Left ventricle myocardium superior (tissue), 1 donor: ENCODE results near the gene CCNY. TPM values are rescaled to one million over a fixed set of nuclear protein-coding genes. Genes with fewer than 3 reads are reported as not detected.

Source experiments
- ATAC-seq: fragments of 200-7000 bp; cut with Tn5 transposase; one replicate; pipeline ENCODE4 v1.9.1; 2020; ENCODE audit warnings: mild to moderate bottlenecking, moderate library complexity
- DNase-seq: peaks from one replicate; pipeline ENCODE4 v3.0.0-alpha.2; 2020
- intact Hi-C: fragments of 100-400 bp; cut with micrococcal nuclease; formaldehyde crosslinking; loops from one replicate; pipeline ENCODE4 v1.11.0; 2022
- total RNA-seq: library from RNA; stranded (reverse); fragmentation: NEBNext Ultra II Directional; extraction: Animal tissue kit (Norgen Biotek cat#: 25700); gene quantifications from one replicate; pipeline ENCODE4 v1.2.1, GENCODE V29; 2021
- donor health status: DM: no; HTN: yes; CAD: no; lungs with severe emphysema.

Gene CCNY
- total RNA-seq, 1 donor from 2014 or later: 94.4 TPM

DNA sequence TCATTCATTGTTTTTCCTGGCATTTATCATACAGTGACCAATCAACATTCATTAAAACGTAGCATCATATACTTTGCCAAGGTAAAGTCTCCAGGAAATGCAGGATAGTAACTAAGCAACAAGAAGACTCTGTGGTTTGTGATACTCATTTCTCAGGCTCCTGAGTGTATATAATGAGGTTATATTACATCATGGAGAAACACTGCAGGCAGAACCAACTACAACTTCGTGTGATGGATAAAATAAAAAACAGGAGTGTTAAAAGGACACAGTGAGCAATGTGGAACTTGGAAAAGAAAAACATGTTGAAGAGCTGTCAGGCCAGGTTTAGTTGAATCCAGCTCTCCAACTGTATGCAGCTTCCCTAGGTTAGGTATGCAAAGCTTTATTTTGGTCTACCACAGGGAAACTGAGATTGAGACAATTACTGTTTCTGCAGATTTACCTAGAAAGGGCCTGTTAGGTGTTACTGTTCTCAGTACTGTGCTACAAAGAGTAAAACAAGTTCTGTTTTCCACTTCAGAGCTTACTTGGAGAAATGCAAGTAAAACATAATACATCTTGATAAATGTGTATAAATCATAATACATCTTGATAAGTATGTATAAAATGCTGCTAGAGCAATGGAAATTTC, 7.8 kb upstream of the CCNY start:
- no peak for ATAC-seq
- intact Hi-C loops: no loop called here

GRCh38 chr10:35329520-35329919, 6.8 kb upstream of the CCNY start:
- intact Hi-C loops: no loop called here
- DNase-seq (no peak), ATAC-seq (peak; percentile 38)

More for the DNA sequence above, 7.8 kb upstream of the CCNY start:
- no peak for DNase-seq

DNA sequence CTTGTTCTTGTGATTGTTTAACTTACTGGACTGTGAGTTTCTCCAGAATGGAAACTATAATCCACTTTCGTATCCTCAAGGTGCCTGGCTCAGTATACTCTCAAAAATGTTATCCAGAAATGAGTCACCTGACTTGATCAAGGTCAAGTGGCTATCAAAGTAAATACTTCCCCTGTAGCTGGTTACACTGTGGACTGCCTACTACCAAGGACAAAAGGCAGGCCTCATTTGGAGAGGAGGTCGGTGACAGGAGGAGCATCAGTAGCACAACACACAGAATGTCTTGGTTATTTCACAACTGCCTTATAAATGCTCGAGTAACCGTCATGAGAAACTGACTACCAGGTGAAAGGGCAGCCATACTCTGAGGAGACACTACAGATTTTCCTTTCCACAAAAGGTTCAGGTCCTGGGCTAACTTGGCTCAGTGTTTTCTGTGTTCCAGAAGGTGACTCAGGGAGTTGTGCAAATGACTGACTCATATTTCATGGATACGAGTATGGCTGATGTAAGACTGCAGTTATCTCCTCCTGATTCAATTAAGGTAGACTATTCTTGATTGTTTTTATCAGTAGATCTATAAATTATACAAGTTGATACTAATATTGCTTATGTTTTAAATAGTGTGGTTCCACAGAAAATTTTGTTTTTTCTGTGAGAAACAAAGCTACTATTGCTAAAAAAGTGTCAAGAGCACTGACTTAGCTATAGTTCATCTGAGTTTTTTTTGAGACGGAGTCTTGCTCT, 4.2 kb upstream of the CCNY start:
- DNase-seq: no peak
- intact Hi-C loops: no loop called here

GRCh38 chr10:35334297-35334696, 2.0 kb upstream of the CCNY start:
- intact Hi-C loops: no loop called here
- ATAC-seq (no peak), DNase-seq (no peak)

More for the DNA sequence above, 4.2 kb upstream of the CCNY start:
- peak; percentile 14 for ATAC-seq

- DNase-seq (no peak), ATAC-seq (peak; percentile 4)
- intact Hi-C loops: loop anchor here (5.0 kb wide), 1 partner anchor 227 kb away; no protein-coding TSS in a partner anchor
These were observed 901 bp upstream of the CCNY start for GRCh38 chr10:35335133-35336083.

DNA sequence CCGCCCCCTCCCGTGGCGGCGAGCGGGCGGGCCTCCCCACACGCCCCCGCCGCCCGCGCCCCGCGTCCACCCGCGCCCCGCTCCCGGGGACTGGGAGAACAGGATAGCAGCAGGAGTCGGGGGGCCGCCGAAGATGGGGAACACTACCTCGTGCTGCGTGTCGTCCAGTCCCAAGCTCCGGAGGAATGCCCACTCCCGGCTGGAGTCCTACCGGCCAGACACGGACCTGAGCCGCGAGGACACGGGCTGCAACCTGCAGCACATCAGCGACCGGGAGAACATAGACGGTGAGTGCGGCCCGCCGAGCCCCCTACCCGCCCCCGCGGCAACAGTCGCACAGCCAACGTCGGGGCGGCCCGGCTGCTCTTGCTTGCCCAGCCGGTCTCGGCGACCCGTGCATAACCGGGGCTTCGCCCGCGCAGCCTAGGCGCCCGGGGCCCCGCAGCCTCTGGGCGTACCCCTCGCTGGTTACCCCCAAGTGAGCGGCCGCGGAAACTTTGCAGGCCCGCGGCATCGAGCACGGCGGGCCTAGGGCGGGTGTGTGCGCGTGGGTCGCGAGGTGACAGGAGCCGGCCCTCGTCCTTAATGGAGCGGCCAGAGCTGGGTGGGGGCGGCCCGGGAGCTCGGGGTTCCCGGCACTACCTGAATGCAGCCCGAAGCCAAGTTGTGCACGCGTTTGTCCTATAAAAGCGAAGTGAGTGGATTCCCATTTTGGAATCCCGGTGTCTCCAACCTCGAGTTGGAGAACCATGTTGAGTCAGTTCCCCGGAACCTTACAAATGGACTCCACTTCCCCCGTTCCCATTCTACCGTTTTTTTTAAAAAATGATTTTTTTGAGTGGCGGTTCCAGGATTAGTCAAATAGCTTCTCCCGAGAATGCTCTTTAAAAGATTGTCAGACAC, 863 bp downstream of the CCNY start:
- DNase-seq (peak; percentile 59), ATAC-seq (peak; percentile 16)

GRCh38 chr10:35339942-35340341, 3.6 kb downstream of the CCNY start:
- DNase-seq (no peak), ATAC-seq (no peak)
- intact Hi-C loops: loop anchor here (5.0 kb wide), 1 partner anchor 222 kb away; no protein-coding TSS in a partner anchor

More for the DNA sequence above, 863 bp downstream of the CCNY start:
- intact Hi-C loops: loop anchor here (5.0 kb wide), 1 partner anchor 225 kb away; no protein-coding TSS in a partner anchor

GRCh38 chr10:35340975-35341374, 4.7 kb downstream of the CCNY start:
- ATAC-seq: peak; percentile 5
- intact Hi-C loops: no loop called here
- no peak for DNase-seq

- ATAC-seq (no peak), DNase-seq (no peak)
- intact Hi-C loops: no loop called here
These were observed 5.2 kb downstream of the CCNY start for GRCh38 chr10:35341521-35341920.

DNA sequence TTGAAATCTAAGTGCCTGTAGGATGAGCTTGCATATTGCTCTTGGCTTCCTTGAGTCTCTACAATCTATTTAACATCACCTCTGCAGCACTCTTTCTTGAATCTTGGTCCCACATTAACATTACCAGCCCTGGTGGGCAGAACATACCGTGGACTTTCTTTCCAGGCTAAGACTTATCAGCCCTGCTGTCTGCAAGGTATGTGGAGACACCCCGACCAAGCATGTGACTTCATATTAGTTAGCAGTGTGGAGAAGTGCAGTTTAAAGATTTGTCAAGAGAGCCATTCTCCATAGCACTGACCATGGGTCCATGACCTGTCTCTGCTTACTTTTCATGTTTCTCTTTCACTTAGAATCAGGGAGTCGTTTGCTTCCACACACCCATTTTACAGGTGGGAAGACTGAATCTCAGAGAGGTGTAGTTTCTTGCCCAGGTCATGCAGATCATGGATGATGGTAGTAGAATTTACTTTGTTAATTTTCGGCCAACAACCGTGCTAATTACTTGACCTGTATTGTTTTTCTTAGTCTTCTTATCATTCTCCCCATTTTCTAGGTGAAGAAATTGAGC, 6.0 kb downstream of the CCNY start:
- DNase-seq (no peak), ATAC-seq (no peak)
- intact Hi-C loops: no loop called here

DNA sequence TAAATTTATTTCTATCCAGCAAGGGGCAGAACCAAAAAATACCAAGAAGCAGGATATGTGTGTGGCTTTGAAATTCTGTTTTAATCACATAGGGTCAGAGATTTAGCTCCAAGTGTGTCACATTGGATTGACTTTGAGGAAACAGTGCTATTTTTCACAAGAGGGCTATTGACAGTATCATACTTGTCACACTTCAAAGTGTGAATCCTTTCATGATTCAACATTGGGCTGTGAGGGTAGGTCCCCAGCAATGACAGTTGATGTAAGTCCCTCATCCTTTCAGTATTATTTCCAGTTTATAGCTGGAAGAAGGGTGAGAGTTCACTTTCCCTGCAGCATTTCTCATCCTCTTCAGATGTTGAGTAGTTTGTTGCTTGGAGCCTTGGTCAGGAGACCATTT, 7.4 kb downstream of the CCNY start:
- DNase-seq (no peak), ATAC-seq (no peak)
- intact Hi-C loops: no loop called here

GRCh38 chr10:35345383-35345742, 9.1 kb downstream of the CCNY start:
- intact Hi-C loops: no loop called here
- no peak for ATAC-seq
- DNase-seq: no peak

GRCh38 chr10:35346248-35346647, 9.9 kb downstream of the CCNY start:
- no peak for ATAC-seq
- DNase-seq: no peak
- intact Hi-C loops: no loop called here

DNA sequence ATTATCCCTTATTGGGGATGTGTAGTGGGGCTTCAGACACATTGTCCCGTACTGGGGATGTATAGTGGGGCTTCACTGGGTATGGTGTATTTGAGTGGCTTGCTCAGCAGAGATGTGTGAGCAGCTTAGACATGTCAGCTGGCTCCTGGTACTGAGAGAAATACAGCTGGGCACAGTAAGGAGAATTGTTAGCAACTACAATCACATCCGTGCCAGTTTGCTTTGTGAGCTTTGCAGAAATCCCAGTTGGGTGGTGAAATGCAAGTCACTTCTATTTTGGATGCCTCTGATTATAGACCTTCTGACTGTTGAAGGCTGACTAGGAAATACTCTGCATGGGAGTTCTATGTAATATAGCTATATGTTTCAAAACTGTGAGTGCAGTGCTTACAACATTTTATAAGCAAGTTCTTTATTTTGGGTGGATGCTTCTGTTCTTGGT, 10.8 kb downstream of the CCNY start:
- intact Hi-C loops: no loop called here
- no peak for DNase-seq
- peak; percentile 79 for ATAC-seq

DNA sequence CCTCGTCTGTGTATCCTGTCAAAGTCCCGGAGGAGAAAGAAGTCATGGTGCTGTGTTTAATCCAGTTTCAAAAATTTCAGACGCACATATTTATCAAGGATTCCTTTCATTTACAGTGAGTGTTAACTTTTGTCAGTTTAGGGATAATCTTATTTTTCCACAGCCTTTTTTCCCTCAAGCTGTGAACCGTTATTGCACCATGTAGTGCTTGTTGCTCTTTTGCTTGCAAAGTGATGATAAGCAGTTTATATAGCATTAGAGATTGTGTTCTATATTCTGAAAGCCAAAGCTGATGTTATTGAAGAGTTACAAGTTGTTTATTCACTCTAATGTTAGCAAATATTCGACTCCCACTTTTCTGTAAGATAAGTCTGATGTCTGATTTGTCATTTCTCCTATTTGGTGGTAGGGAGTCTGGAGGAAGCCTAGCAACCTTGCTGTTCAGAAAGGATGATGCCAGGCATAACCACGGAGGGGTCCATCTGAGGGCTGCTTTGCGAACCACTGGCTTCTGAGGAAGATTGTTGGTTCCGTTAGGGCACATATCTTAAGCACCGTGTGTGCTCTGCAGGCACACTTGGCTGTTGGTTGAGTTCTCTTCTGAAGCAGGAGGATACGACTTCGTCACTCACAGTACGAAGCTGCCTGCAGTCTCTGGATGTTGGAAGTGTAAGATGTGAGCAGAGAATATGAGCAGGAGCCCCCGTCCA, 11.7 kb downstream of the CCNY start:
- DNase-seq (no peak), ATAC-seq (peak; percentile 38)
- intact Hi-C loops: no loop called here

DNA sequence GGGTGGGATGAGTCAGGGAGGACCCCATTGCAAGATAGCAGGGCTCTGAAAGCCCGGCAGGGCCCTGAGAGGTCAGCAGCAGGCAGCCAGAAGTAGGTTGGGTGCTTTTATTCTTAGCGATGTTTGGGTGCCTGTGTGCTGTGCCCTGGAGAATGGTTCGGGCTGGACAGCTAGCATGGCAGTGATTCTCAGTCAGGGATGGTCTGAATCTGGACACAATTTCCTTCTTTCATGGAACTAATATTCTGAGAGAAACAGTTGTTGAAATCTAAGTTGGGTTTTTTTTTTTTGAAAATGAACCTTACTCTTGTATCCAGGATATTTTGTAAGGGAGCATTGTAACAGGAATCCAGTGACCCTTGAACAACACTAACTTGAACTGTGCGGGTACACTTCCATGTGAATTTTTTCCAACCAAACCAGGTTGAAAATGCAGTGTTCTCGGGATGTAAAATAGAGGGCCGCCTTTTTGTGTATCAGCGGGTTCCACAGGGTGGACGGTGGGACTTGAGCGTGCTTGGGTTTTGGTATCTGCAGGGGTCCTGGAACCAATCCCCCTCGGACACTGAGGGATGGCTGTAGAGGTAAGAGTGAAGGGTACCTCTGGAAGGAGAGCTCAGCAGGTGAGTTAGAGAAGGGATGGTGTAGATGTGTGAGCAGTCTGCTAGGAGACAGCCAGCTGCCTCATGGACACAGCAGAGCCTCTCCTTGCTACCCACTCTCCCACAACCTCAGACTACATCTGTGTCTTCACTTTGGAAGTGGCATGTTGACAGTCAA, 12.5 kb downstream of the CCNY start:
- intact Hi-C loops: no loop called here
- peak; percentile 38 for ATAC-seq

GRCh38 chr10:35349389-35349915, 13.1 kb downstream of the CCNY start:
- DNase-seq (no peak), ATAC-seq (no peak)
- intact Hi-C loops: no loop called here

More for the DNA sequence above, 12.5 kb downstream of the CCNY start:
- DNase-seq: no peak
